KMS-11 (cell line): ENCODE data around the gene APOH.

Experiments used
- H2AFZ ChIP-seq: fragments of 200-600 bp; sonication (generic); 2 replicates; pipeline ENCODE4 v1.6.1; 2016; ENCODE audit warnings: antibody characterized with exemption, mixed run types, low read depth
- H3K27ac ChIP-seq: fragments of 200-600 bp; sonication (generic); 2 replicates; pipeline ENCODE4 v1.6.1; 2016; ENCODE audit warnings: mild to moderate bottlenecking, mixed run types
- H3K27me3 ChIP-seq: fragments of 200-600 bp; sonication (generic); 2 replicates; pipeline ENCODE4 v1.6.1; 2017; ENCODE audit warnings: mild to moderate bottlenecking, low read depth, mixed run types, moderate library complexity; ENCODE audit not compliant: insufficient read depth
- H3K36me3 ChIP-seq: fragments of 200-600 bp; sonication (generic); 2 replicates; pipeline ENCODE4 v1.6.1; 2017; ENCODE audit warnings: mild to moderate bottlenecking, mixed run types; ENCODE audit not compliant: insufficient read depth
- H3K4me1 ChIP-seq: fragments of 200-600 bp; sonication (generic); 2 replicates; pipeline ENCODE4 v1.6.1; 2016; ENCODE audit warnings: mild to moderate bottlenecking, low read depth, mixed run types; ENCODE audit not compliant: poor library complexity, severe bottlenecking
- H3K4me2 ChIP-seq: fragments of 200-600 bp; sonication (generic); 2 replicates; pipeline ENCODE4 v1.7.0; 2016; ENCODE audit warnings: mild to moderate bottlenecking, mixed run types
- H3K4me3 ChIP-seq: fragments of 200-600 bp; sonication (generic); IDR thresholded peaks from 2 replicates; pipeline ENCODE4 v1.6.1; 2017; ENCODE audit warnings: low read depth, low read length, mixed read lengths; ENCODE audit not compliant: insufficient read depth
- H3K79me2 ChIP-seq: fragments of 200-600 bp; sonication (generic); 2 replicates; pipeline ENCODE4 v1.6.1; 2016; ENCODE audit warnings: low read depth, mixed run types; ENCODE audit not compliant: insufficient read depth
- H3K9ac ChIP-seq: fragments of 200-600 bp; sonication (generic); 2 replicates; pipeline ENCODE4 v1.6.1; 2016; ENCODE audit warnings: mild to moderate bottlenecking, mixed run types
- H4K20me1 ChIP-seq: fragments of 200-600 bp; sonication (generic); 2 replicates; pipeline ENCODE4 v1.6.1; 2016; ENCODE audit warnings: mild to moderate bottlenecking, mixed run types; ENCODE audit not compliant: insufficient read depth
- TF ChIP-seq, protein P1 (sequence below): fragments of 200-600 bp; sonication (generic); conservative IDR thresholded peaks from 2 replicates; pipeline ENCODE4 v1.6.1; 2017; ENCODE audit warnings: low read depth, mild to moderate bottlenecking, antibody characterized with exemption, low read length, moderate library complexity, mixed read lengths

APOH gene

GRCh38 chr17:66235377-66235994, 6.3 kb upstream of the APOH start:
- Histone ChIP-seq H4K20me1 (no peaks in the 10 kb centered on the region), H3K79me2 (no peaks in the 10 kb centered on the region), H3K9ac (no peak overlapping the region), H3K27ac (no peak overlapping the region), H3K4me3 (no peak overlapping the region), H3K27me3 (no peaks in the 10 kb centered on the region), H3K36me3 (no peaks in the 10 kb centered on the region), H3K4me2 (no peak overlapping the region), H2AFZ (no peak overlapping the region), H3K4me1 (no peaks in the 10 kb centered on the region)
- TF ChIP-seq, protein P1, sequence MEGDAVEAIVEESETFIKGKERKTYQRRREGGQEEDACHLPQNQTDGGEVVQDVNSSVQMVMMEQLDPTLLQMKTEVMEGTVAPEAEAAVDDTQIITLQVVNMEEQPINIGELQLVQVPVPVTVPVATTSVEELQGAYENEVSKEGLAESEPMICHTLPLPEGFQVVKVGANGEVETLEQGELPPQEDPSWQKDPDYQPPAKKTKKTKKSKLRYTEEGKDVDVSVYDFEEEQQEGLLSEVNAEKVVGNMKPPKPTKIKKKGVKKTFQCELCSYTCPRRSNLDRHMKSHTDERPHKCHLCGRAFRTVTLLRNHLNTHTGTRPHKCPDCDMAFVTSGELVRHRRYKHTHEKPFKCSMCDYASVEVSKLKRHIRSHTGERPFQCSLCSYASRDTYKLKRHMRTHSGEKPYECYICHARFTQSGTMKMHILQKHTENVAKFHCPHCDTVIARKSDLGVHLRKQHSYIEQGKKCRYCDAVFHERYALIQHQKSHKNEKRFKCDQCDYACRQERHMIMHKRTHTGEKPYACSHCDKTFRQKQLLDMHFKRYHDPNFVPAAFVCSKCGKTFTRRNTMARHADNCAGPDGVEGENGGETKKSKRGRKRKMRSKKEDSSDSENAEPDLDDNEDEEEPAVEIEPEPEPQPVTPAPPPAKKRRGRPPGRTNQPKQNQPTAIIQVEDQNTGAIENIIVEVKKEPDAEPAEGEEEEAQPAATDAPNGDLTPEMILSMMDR = no peak

- H3K9ac ChIP-seq = no peak overlapping the region
- H3K4me3 ChIP-seq = no peak overlapping the region
- H3K4me2 ChIP-seq = no peak overlapping the region
- no peaks in the 10 kb centered on the region for H3K27me3 ChIP-seq
- no peaks in the 10 kb centered on the region for H3K36me3 ChIP-seq
- no peak overlapping the region for H2AFZ ChIP-seq
- H3K4me1 ChIP-seq = no peaks in the 10 kb centered on the region
- TF ChIP-seq, protein P1 = no peak
- no peaks in the 10 kb centered on the region for H3K79me2 ChIP-seq
- H4K20me1 ChIP-seq = no peaks in the 10 kb centered on the region
- no peak overlapping the region for H3K27ac ChIP-seq
Measured at GRCh38 chr17:66234611-66235010, 5.4 kb upstream of the APOH start.

GRCh38 chr17:66233023-66233753, 4.0 kb upstream of the APOH start:
- Histone ChIP-seq H4K20me1 (no peaks in the 10 kb centered on the region), H3K27me3 (no peaks in the 10 kb centered on the region), H3K4me3 (no peak overlapping the region), H2AFZ (no peak overlapping the region), H3K27ac (no peak overlapping the region), H3K4me1 (no peaks in the 10 kb centered on the region), H3K4me2 (no peak overlapping the region), H3K79me2 (no peaks in the 10 kb centered on the region), H3K36me3 (no peaks in the 10 kb centered on the region), H3K9ac (no peak overlapping the region)
- TF ChIP-seq, protein P1 = no peak

GRCh38 chr17:66230922-66231591, 1.8 kb upstream of the APOH start:
- Histone ChIP-seq H2AFZ (no peak overlapping the region), H3K79me2 (no peaks in the 10 kb centered on the region), H3K27ac (no peak overlapping the region), H3K4me1 (no peaks in the 10 kb centered on the region), H3K4me2 (no peak overlapping the region), H3K36me3 (no peaks in the 10 kb centered on the region), H3K27me3 (no peaks in the 10 kb centered on the region), H4K20me1 (no peaks in the 10 kb centered on the region), H3K9ac (no peak overlapping the region), H3K4me3 (no peak overlapping the region)
- TF ChIP-seq, protein P1 = no peak
